ENCODE data around the gene TPRN.
A peak's percentile ranks its signal among the peaks of the same experiment; 100 is the strongest.
"Not testable (repeated sequence)": the region's sequence is repeated elsewhere in the genome, so short reads cannot be mapped to it uniquely, and the experiment has no call there.

The TPRN gene

DNA sequence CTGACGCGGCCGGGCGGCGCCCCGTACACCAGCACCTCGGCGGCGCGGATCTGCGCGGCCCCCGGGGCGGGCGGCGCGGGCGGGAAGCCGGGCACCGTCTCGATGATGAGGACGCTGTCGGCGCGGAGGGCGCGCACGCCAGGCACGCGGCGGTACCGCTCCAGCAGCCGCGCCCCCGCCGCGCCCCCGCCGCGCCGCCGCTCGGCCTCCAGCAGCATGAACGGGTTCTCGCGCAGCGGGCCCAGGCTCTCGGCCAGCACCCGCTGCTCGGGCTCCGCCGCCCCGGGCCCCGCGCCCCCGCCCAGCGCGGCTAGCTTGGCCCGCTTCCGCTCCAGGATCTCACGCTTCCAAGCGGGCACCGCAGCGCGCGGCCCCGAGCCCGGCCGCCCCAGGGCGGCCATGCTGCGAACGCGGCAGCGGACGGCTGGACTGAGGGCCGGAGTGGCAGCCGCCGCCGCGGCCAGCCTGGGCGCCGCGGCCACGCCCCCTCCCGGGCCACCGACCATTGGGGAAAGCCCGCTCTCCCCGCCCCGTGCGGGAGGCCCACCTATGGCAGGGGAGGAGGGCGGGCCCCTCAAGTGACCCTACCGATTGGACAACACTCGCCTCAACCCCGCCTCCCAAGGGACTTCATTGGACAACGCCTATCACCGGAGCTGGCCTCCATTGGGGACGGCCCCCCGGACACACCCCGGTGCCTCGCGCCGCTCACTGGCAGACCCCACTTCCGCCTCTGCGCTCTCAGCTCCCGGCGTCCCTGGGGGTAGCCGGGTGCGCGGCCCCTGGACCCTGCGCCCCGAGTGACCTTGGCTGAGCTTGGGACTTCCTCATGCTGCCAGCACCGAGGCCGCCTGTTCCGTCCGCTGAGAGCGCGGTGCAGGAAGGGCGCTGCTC, at the start of gene TPRN:
Gene TPRN, minus strand, starts transcription at position 431 of the 894 bp plus-strand sequence. Its CDS starts 30 bp downstream, at position 401.
- peak; percentile 100 for DNase-seq

DNA sequence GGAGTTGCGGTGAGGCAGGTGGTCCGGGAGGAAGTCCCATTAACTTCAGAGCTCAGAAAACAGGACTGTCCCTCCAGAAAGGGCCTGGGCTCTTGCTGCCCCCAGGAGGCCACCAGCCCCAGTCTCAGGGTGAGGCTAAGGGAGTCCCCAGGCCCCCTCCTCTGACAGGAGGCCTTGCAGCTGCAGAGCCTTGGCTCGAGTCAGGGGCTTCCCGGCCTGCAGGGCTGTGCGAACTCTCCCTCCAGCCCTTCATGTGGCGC, 47.3 kb upstream of the TPRN start:
- no peak for DNase-seq

DNA sequence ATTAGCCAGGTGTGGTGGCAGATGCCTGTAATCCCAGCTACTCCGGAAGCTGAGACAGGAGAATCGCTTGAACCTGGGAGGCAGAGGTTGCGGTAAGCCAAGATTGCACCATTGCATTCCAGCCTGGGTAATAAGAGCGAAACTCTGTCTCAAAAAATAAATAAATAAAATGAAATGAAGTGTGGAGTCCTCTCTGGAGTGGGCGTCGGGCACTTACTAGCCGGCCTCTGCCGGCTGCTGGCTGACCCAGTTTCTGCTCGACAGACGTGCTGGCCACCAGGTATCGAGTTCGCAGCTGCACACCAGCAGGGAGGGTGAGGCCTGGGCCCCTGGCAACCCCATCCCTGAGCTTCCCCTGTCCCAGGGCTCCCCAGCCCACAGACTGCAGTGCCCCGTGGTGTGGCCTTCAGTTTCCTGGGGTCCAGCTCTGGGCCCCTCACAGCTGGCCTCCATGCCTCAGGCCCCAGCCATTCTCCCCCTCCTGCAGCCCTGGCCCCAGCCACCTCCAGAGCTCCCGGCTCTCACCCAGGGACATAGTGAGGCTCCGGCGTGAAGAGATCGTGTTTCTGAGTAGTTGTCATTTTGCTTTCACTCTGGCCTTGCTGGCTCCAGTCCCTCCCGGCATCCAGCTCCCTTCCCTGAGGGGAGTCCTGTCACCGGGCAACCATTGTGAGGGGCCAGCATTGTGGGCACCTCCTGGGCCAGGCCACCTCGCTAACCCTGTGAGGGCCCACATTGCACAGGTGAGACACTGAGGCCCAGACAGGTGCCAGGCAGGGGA, 46.8 kb upstream of the TPRN start:
- no peak for DNase-seq

GRCh38 chr9:137245450-137246421, 45.2 kb upstream of the TPRN start:
- no peak for DNase-seq

DNA sequence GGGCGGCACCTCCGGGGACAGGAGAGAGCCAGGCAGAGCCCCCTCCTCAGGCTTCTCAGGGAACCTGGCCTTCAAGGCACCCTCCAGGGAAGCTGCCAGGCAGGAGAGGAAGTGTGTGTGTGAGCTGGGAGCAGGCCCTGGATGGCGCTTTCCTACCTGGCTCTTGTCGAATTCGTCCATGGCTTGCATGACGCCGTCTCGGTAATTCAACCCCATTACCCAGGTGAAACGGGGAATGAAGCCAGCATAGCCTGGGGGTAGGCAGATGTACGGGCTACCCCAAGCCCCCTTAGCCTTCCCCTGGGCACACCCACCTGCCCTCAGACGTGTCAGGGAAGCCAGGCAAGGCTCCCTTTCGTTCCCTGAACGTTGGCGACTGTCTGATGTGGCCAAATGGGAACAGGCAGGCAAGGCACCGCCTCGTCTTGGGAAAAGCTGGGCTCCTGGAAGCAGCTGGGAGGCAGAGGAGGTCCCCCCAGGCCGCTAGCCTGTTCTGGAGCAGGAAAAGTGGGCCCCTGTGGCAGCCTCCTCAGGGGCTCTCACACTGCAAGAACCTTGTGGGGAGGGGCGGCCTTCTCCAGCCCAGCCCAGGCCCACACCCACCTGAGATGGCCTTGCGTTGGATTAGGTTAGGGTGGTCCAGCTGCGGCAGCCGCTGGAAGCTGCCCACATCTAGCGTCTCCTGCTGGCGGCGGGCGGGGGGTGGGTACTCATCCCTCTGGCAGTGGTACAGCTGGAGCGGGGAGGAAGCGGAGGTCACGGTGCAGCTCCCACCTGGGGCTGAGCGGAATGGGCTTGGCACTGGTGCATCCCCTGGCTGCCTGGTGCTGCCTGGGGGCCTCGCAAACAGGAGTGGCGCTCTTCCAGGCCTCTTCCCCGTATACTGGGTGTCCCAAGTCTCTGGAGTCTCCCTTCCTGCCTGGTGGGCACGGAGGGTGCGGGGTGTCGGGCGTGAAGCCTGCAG, 44.2 kb upstream of the TPRN start:
- no peak for DNase-seq

DNA sequence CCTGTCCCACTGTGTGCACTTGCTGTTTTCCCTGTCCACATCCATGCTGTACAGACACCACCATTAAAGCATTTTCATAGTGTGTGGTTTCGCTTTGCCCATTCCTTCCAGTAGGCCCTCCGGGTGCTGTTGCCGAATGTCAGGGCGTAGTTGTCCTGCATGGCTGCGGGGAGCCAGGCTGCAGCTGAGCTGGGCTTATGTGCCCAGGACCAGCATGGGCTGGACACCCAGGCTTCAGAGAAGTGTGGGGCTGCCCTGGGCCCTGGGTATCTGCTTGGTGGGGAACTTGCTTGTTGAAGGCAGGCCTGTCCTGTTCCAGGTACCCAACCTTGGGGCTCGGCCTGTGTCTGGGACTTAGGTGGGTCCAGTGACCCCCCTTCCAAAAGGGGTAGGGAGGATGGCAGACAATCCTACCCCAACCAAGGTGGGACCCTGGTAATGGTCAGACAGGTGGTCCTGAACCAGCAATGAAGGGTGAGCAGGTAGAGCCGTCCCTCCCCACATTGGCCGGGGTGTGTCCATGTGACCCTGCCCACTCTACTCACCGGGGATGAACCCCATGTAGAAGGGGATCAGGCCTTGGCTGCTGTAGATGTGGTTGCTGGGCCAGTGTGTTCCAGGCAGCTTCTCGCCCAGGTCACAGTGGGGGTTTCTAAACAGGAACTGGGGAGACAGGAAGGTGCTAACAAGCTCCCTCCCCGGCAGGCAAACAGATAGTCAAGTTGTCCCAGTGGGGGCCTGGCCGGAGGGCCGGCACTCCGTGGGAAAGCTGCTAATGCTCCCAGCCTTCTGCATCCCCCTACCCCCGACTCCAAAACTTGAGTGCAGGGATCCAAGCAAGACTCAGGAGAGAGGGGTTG, 43.3 kb upstream of the TPRN start:
- no peak for DNase-seq

DNA sequence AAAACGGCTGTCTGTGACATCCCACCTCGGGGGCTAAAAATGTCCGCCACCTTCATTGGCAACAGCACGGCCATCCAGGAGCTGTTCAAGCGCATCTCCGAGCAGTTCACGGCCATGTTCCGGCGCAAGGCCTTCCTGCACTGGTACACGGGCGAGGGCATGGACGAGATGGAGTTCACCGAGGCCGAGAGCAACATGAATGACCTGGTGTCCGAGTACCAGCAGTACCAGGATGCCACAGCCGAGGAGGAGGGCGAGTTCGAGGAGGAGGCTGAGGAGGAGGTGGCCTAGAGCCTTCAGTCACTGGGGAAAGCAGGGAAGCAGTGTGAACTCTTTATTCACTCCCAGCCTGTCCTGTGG, 42.7 kb upstream of the TPRN start:
- not testable (repeated sequence) for DNase-seq

- no peak for DNase-seq
These were observed 42.0 kb upstream of the TPRN start for GRCh38 chr9:137242269-137243203.

GRCh38 chr9:137241490-137242268, 41.1 kb upstream of the TPRN start:
- DNase-seq, result peak; percentile 48

- DNase-seq, result peak; percentile 100
These were observed 40.4 kb upstream of the TPRN start, which contains the start of gene TUBB4B for GRCh38 chr9:137240841-137241489. Gene TUBB4B, plus strand, starts transcription at chr9:137241287. Its CDS starts 74 bp downstream, at chr9:137241361.

DNA sequence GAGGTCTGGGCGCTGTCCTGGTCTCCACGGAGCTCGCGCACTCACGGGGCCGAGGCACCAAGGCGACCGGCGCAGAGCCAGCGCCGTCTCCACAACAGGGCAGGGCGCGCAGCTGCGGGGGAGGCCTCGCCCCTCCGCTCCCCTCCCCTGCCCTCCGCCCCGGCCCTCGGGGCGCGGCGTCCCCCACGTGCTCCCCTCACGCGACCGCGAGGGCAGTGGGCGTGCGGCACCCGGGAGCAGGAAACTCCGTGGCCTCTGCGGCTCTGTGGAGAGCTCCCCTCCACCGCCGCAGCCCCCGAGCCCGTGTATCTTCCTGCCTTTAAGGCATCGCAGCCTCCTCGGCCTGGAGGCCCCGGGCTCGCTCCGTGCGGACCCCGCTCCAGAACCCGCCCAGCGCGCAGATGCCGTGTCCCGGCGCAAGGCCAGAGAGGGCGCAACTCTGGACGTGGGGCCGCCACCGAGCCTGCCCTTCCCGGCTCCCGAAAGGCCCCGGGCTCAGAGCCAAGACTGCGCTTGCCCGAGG, 39.8 kb upstream of the TPRN start:
- DNase-seq, result peak; percentile 60

DNA sequence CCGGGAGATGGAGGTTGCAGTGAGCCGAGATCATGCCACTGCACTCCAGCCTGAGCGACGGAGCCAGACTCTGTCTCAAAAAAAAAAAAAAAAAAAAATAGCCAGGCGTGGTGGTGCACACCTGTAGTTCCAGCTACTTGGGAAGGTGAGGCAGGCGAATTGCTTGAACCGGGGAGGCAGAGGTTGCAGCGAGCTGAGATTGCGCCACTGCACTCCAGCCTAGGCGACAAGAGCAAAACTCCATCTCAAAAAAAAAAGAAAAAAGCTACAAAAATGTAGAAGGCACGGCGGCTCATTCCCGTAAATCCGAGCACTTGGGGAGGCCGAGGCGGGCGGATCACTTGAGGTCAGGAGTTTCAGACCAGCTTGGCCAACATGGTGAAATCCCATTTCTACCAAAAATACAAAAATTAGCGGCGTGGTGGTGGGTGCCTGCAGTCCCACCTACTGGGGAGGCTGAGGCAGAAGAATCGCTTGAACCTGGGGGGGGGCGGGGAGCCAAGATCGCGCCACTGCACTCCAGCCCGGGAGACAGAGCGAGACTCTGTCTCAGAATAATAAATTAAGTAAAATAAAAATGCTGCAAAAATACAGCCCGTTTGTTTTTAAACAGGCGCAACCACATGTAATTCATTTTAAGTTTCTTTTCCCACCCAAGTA, 39.1 kb upstream of the TPRN start:
- DNase-seq, result not testable (repeated sequence)

DNA sequence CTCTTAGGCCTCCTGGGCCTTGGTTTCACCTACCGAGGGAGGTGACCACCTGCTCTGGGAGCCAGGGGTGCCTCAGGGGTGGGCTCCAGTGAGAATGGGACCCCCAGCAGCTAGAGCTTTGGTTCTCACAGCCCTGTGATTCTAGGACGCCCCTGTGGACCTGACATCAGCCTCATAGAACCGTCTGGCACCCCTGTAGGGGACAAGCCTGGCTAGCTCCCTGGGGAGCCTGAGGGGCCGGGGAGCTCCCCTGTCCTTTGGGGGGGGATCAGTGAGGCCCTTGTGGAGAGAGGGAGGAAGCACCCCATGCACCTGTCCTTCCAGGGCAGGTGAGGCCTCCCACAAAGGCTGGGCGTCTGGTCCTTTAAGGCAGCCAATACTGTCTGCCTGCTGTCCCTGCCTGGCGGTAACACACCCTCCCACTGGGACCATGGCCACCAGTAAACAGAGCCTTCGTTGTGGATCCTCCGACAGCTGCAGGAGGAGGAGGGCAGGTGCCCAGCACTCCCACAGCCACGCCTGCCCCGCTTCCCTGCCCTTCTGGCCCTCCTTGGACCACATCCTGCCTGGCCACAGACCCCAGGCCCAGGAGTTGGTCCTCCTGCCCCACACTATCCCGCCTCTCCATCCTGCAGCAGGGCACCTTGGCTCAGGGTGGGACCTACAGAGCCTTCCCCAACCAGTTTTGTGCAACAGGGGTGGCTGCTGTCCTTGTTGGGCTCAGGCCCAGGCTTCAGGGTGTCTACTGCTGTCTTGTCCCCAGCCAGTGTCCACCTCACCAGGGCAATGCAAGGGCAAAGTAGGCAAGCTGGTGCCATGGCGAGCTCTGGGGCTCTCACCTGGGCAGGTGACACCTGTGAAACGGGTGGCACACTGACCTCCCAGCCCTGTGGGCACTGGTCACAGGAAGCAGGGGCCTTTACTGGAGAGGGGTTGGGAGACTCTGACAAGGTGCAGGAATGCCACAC, 37.5 kb upstream of the TPRN start:
- no peak for DNase-seq

DNA sequence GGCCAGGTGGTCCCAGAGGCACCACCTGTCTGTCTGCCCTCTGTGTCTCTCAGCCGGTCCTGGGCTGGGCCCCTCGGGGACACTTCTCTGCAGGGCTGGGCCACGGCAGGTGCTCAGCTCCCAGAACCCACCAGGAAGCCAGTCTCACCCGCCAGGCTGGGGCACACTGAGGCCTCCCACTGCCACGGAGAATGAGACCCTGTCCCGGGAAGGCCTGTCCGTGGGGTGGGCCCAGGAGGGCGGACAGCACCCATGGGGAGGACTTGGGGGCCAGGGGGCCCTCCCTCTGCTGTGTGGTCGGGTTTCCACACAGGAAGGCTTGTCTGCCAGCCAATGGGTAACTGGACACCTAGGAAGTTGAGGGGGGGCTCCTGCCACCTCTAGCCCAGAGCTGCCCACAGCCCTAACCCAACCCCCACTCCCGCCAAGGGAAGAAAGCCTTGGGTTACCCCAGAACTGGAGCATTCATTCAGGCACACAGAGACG, 36.4 kb upstream of the TPRN start:
- DNase-seq, result no peak

- peak; percentile 76 for DNase-seq
These were observed 35.8 kb upstream of the TPRN start for GRCh38 chr9:137236238-137236935.
